Loucy (cell line): ENCODE data around the gene PPEF1.

Experiments
- CTCF ChIP-seq: fragments of 200-600 bp; sonication (generic); conservative IDR thresholded peaks from 2 replicates; pipeline ENCODE4 v1.5.1; 2014; ENCODE audit warnings: mild to moderate bottlenecking, antibody characterized with exemption, low read length
- EZH2phosphoT487 ChIP-seq: fragments of 200-600 bp; IDR thresholded peaks from 2 replicates; pipeline ENCODE4 v1.6.1; 2018; ENCODE audit warnings: antibody characterized with exemption, mild to moderate bottlenecking, moderate library complexity, borderline replicate concordance

- TF ChIP-seq CTCF (no peak), EZH2phosphoT487 (no peak)
These were observed 5.7 kb upstream of the PPEF1 start for GRCh38 chrX:18701621-18702361.
